Stimulated activated CD4-positive, alpha-beta T cell treated with anti-CD3 and anti-CD28 coated beads, Interleukin-1b, Interleukin-23, amount 100 ng/mL, for 1 hour (primary cell): ENCODE results near the gene RPS8.
"Not testable (repeated sequence)": the region's sequence is repeated elsewhere in the genome, so short reads cannot be mapped to it uniquely, and the experiment has no call there.

Experiments
- DNase-seq, 2 donors: peaks; one replicate each; pipeline ENCODE4 v3.0.0-alpha.2; 2020; ENCODE audit warnings: low read depth in 2 of 2

Gene RPS8

DNA sequence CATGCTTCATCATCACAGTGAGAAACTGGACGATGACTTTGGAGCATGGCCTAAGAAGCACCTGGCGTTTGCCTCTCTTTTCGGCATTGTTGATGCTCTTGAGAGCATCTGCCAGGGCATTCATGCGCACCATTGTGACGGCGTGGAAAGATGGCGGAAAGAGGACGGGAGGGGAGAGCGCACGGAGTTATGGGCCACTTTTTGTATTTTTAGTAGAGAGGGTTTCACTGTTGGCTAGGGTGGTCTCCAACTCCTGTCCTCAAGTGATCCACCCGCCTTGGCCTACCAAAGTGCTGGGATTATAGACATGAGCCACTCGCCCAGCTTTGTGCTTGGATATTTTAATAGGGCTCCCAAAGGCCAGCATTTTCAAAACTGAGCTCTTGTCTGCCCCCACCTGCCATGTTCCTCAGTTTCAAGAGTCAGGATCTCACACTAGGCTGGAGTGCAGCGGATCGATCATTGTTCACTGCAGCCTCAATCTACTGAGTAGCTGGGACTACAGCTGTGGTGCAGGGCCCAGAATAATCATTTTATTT is 5.3 kb downstream of the RPS8 start:
- DNase-seq, result no peak

DNA sequence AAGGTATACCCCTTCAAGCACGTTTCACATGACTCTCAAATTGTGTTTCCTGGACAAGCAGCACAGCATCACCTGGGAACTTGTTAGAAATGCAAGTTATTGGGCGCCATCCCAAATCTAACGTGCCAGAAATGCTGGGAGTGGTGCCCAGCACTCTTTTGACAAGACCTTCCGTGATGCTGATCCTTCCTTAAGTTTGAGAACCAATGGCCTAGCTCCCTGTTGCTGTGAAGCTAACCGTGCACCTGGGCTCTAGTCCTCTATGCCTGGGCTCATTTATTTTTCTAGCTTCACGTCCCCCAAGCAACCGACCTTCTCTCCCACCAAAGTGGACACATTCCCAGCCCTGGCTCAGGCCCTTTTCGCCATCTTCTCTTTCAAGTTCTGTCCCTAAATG is 8.4 kb downstream of the RPS8 start:
- no peak for DNase-seq

DNA sequence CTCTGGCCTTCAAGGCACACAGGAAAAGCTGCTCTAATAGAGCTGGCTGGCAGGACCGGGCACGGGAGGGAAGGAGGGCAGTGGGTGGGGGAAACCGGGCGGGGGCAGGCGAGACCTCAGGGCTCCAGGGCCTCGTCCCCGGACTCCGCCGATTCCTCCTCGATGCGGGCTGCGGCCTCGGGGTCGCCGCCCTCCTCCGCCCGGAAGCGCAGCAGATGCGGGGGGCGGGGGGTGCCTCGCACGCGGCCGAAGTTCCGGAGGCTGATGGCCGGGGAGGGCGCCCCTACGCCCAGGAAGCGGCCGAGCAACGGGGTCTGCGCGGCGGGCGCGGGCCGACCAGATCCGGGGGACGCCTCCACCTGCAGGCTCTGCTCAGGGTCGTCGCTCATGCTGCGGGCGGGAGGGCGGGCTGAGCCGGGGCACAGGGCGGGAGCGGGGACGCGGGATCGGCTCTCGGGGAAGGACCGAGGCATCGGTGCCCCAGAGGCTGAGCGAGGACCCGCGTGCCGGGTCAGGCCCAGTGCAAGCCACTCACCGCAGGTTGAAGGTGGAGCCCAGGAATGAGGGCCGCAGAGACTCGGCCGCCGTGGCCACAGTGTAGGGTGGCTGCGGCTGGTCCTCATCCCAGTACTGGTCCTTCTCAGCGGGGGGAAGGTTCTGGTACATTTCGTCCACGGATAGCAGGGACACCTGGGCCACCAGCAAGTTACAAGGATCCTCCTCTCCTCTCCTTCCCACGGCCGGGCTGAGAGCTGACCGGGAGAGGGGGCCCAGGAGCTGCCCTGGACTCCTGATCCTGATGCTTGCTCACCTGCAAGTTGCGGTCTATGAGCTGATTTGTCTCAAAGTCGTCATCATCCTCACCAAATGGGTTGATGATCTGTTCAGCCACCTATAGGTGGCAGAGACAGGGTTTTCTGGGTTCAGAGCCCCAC is 9.0 kb downstream of the RPS8 start:
- DNase-seq, result no peak

DNA sequence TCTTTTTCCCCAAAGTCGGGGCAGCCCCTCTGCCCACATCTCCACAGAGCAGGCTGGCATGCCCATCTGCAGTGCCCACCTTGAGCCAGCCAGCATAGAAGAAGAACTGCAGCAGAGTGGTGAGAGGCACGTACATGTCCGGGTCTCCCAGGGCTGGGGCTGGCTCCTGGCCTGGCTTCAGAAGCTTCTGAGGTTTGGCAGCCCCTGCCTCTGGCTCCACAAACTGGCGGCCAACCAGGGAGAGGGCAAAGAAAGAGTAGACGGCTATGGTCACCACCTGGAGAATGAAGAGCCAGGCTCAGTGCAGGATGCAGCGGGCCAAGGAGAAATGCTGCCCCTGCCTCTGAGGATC is 9.7 kb downstream of the RPS8 start:
- no peak for DNase-seq

DNA sequence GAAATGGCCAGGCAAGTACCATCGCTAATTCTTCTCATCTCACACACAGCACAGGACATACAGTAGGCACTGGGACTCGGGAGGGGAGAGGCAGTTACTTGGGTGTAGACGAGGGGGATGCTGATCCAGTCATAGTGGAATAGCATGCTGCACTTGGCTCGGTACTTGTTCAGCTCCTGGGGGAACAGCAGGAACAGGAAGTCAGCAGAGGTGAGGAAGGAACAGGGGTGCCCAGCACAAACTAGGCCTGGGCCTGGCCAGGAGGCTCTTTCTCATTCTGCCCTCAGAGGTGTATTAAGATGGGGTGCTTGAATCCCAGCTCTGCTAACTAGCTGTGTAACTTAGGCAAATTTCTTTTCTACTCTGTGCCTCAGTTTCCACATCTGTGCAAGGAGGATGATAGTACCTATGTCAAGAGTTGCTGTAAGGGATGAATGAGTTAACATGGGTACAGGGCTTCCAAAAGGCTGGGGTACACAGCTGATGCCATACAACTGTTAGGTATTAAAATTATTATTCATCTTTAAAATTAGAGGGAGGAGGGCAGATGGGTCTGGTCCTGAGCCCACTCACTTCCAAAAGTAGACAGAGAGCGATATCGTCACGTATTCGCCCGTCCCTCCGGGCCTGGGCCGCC is 10.3 kb downstream of the RPS8 start:
- no peak for DNase-seq

DNA sequence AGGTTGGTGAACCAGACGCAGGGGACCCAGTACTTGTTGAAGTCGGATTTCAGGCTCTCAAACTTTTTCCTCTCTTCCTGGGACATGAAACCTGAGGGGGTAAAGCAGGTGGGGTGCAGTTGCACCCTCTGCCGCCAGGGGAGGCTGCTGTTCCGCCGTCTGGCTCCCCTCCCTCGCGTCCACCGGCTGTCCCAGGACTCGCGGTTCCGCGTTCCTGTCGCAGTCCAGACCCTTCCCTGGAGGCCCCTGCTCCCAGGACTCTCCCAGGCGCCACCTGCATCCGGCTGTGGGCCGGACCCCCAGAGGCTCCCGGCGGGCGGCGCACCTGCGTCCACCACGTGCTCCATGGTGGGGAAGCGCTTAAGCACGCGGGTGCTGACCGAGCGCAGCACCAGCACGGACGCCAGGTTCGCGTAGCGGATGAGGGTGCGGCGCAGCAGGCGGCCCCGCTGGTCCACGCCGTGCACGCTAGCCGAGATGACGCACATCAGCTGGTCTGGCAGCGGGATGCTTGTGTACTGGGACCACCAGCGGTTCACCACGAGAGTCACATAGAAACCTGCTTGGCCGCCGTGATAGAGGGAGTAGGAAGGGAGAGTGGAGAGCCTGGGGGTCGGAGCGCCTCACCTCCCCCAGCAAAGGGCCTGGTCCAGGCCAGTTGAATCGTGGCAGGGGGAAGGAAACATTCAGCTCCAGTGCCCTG is 10.9 kb downstream of the RPS8 start:
- DNase-seq, result peak in 1 of 2 donors; percentile 61

DNA sequence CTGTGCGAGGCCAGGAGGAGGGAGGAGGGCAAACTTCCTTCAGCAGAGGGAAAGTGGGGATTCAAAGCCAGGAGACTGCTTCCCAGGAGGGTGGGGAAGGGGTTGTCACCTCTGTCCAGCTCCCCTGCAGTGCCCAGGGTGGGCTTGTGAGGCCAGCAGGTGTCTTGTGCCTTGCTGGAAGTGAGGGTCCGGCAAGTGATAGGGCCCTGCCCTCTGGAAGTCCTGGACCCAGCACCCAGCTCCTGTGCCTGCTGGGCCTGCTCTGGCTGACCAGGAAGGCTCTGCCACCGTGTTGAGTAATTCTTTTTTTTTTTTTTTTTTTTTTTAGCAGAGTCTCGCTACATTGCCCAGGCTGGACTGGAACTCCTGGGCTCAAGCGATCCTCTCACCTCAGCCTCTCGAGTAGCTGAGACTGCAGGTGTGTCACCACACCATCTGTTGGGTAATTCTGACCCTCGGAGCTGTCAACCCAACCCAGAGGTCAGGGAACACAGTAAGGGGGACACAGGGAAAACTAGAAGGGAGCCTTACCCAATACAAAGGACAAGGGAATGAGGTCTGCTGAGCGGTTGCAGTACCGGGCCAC is 11.6 kb downstream of the RPS8 start:
- no peak for DNase-seq

DNA sequence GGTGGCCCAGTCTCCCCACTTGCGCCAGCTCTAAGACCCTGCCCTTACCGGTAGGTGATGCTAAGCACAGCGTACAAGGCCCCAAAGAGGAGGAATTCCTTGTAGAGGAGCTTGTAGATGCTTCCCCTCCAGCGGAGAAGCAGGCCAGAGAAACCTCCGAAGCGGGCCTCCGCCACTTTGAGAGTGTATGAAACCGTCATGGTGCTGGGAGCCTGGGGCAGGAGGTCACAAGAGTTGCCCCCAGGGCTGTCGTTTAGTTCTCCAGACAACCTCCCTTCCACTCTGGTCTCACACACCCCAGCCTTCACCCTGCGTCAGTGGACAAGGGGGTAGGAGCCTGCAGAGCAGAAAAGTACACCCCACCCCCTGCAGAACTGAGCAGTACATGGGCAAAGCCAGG is 12.2 kb downstream of the RPS8 start:
- DNase-seq, result no peak

DNA sequence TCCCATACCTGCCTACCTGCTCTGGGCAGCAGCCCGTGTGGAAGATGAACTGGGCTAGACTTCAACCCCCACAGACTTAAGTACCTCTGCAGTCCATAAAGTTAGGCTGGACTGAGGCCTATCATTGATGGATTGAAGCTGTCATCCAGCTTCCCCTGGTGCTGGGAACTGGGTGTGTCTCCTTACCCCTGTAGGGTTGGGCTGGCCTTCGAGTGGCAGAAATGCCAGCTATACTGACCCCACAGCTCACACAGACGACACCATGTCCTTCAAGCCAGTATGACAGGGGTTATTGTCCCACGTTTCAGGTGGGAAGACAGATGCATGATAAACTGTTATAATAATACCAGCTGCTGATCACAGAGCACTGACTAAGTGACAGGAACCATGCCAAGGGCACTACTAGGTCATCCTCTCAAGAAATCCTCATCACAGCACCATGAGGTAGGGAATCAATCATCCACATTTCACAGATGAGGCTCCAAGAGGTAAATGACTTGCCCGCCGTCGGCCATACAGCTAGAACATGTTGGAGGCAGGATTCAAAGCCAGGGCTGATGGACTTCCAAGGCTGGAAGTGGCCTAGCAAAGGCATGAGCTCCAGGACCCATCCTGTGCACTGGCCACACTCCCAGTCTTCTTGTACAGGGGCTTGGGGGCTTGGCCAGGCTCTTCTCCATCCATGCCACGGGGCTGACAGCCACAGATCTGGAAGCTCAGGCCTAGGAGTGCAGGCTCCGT is 12.9 kb downstream of the RPS8 start, which contains the start of gene BEST4:
Gene BEST4, minus strand, starts transcription at position 51 of the 741 bp plus-strand sequence. CDS start 465 bp downstream, outside the sequence.
- no peak for DNase-seq

DNA sequence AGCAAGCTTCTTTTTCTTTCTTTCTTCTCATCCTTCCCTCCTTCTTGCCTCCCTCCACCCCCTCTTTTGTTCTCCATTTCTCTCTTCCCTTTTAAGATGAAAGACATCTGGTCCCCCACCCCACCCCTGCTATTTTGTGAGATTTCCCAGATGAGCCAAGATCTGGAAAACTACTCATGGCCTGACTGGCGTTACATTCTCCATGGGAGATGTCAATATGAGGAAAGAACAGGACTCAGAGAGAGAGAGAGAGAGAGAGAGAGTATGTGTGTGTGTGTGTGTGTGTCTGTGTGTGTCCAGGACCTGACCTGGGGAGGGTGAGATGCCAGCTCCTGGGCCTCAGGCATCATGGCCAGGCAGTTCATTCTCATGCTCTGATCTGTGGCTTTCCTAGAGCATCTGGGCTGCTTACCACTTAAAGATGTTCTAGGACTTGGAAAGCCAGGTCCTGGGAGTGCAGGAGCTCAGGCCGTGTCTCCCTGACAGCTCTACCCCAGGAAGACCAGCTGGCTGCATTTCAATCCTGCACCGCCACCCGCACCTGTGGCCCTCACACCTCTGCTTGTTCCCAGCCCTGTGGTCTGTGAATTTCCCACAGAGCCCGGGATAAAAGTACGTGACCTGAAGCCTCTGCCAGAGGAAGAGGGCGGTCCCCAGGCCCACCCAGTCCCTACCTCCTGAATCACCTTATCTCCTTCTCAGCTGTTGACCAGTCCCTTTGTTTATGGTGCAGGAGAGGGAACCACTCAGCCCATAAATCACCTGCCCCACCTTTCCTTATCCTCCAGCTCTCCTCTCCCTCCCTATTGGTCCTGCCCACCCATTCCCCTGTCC is 15.8 kb downstream of the RPS8 start:
- no peak for DNase-seq

DNA sequence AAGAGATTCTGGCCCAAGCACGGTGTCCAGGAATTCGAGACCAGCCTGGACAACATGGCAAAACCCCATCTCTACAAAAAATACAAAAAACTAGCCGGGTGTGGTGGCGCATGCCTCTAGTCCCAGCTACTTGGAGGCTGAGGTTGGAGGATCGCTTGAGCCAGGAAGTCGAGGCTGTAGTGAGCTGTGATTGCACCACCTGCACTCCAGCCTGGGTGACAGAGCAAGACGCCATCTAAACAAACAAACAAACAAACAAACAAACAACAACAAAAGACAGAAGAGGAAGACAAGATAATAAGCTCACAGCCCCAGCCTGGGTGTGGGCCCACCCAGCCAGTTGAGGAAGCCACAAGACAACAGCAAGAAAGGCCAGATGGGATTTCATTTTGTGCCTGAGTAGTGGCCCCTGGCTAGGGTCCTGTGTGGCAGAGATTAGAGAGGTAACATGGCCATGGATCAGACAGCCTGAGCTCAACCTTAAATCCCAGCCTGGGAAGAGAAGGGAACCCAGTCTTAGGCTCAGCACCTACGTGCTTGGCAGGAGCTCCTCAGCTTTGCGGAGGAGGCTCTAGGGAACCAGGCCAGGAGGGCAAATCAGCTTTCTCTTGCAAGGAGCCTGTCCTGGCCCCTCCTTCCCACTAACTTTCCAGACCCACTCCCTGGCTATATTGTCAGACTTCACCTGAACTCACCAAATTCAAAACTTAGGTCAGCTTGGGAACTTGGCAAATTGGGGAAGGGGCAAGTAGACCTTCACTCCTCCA is 17.6 kb downstream of the RPS8 start:
- DNase-seq, result no peak

DNA sequence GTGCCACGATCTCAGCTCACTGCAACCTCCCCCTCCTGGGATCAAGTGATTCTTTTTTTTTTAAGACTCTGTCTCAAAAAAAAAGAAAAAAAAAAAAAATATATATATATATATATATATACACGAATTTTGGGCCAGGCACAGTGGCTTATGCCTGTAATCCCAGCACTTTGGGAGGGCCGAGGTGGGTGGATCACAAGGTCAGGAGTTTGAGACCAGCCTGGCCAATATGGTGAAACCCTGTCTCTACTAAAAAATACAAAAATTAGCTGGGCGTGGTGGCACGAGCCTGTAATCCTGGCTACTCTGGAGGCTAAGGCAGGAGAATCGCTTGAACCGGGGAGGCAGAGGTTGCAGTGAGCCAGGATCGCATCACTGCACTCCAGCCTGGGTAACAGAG is 22.5 kb downstream of the RPS8 start:
- not testable (repeated sequence) for DNase-seq

DNA sequence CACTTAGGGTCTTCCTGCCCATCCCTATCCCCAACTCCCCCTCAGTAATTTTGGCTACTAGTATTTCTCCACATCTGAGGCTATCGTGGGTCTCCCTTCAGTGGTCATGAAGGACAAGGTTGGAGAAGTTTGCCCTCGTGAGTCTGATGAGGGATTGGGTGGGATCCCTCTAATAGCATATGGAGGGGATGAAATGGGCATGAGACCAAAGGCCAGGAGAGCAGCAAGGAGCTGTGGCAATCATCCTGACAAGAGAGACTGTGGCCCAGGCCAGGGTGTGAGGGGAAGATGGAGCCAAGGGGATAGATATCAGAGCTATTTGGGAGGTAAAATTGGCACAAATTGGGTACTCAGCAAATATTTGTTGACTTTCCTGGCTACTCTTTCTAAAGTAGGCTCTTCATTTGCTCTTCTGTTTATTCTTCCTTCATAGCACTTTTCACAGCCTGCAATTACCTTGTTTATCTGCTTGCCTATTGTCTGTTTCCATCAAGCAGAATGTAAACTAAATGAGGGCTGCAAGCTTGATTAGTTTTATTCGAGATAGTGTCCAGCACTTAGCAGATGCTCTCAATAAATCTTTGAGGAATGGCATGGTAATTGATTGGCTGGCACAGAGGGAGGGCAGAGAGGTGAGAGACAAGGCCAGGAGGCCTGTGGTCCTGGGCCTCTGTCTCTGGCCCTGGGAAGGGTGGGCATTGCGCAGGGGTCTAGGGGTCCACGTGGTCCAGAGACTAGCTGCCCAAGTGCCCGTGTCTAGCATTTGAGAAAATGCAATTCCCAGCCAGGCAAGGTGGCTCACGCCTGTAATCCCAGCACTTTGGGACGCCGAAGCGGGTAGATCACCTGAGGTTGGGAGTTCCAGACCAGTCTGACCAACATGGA is 23.4 kb downstream of the RPS8 start:
- DNase-seq, result no peak

DNA sequence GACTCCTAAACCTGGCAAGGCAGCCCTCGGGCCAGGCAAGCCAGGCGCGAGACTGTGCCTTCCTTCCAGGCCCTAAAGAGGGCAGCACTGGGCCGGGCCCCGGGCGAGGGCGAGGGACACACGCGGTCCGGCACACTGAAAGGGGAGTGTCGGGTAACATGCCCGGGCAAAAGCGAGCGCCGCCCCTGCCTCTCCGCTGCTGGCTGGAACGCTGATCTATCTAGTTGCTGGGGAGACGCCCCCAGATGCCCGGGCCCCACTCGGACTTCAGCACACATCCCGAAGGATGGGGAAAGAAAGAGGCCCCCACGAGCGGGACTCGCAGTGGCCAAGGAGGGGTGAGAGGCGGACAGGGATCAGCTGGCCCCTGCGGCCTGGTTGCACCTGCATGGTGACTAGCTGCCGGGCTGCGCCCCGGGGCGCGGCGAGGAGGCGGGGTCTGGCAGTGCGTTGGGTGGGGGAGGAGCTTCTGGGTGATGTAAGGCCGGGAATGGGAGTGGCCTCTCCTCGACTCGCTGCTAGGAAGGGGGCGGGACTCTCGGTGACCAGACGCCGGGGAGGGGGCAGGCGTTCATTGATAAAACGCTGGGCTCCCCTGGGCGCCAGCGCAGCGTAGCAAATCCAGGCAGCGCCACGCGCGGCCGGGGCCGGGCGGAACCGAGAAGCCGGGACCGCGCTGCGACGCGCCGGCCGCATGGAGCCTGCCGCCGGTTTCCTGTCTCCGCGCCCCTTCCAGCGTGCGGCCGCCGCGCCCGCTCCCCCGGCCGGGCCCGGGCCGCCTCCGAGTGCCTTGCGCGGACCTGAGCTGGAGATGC is 24.6 kb downstream of the RPS8 start, which contains the start of gene PLK3:
Gene PLK3, plus strand, starts transcription at position 608 of the 815 bp plus-strand sequence. Its CDS starts 87 bp downstream, at position 695.
- peak; percentile 95 to 98 for DNase-seq

DNA sequence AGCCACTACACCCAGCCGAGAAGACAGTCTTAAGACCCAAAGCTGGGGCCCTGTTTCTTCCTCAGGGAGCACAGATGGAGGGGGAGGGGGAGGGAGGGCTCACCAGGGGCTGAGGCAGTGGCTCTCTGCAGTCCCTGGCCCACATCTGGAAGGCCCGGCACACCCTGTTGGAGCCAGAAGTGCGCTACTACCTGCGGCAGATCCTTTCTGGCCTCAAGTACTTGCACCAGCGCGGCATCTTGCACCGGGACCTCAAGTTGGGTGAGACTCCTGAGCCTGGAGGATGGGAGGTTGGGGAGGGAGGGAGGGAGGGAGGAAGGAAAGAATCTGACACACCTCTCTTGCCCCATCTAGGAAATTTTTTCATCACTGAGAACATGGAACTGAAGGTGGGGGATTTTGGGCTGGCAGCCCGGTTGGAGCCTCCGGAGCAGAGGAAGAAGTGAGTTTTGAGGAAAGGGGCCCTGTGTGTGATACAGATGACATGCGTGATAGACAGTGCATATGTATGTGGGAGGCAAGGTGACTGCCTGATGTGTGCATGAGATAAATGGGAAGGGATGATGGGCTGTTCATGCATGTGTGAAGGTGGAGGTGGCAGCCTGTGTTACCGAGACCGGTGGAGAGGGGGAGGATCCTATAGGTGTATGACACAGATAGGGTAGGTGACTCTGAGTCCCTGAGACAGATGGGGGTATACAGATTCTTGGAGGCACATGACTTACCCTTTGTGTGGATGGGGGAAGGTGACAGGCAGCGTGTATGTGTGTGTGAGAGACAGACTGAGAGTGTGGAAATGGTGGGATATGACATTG is 26.4 kb downstream of the RPS8 start:
- DNase-seq, result no peak

DNA sequence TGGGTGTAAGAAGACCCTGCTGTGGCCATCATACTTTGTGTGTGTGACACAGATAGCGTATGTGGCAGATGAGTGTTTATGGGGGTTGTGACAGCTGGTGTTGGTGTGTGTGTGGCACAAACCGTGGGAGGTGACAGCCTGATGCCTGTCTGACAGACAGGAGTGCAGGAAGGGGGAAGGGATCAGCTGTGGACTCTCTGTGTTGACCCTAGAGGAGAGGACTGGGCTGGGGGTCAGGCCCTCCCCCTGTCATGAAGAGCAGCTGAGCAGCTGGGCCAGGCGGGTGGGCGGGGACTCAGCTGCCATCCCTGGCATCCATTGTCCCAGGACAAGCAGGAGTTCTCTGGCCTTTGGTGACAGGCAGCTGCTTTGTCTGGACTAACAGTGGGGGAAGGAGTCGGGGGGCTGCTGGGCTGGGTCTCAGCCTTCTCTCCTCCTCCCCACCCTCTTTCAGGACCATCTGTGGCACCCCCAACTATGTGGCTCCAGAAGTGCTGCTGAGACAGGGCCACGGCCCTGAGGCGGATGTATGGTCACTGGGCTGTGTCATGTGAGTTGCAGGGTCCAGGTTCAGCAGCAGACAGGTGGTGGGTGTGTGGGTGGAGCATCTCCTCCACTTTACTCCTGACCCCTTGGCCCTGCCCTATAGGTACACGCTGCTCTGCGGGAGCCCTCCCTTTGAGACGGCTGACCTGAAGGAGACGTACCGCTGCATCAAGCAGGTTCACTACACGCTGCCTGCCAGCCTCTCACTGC is 27.1 kb downstream of the RPS8 start:
- no peak for DNase-seq
